Measurements from ENCODE around the gene PMCH.

GRCh38 chr12:102201436-102202061 is 3.9 kb upstream of the PMCH start:
- TF ChIP-seq USF2 (CRISPR knock-in tag; IDR thresholded peaks at IDR 0.05) (no peak), JUN (CRISPR knock-in tag; IDR thresholded peaks at IDR 0.05) (no peak), TCF7 (CRISPR knock-in tag; IDR thresholded peaks at IDR 0.05; ENCODE audit: low read depth) (no peak), SP1 (CRISPR knock-in tag; conservative IDR thresholded peaks at IDR 0.05) (no peak), NR1H2 (CRISPR knock-in tag; IDR thresholded peaks at IDR 0.05) (no peak)
- TF ChIP-seq, protein P1, sequence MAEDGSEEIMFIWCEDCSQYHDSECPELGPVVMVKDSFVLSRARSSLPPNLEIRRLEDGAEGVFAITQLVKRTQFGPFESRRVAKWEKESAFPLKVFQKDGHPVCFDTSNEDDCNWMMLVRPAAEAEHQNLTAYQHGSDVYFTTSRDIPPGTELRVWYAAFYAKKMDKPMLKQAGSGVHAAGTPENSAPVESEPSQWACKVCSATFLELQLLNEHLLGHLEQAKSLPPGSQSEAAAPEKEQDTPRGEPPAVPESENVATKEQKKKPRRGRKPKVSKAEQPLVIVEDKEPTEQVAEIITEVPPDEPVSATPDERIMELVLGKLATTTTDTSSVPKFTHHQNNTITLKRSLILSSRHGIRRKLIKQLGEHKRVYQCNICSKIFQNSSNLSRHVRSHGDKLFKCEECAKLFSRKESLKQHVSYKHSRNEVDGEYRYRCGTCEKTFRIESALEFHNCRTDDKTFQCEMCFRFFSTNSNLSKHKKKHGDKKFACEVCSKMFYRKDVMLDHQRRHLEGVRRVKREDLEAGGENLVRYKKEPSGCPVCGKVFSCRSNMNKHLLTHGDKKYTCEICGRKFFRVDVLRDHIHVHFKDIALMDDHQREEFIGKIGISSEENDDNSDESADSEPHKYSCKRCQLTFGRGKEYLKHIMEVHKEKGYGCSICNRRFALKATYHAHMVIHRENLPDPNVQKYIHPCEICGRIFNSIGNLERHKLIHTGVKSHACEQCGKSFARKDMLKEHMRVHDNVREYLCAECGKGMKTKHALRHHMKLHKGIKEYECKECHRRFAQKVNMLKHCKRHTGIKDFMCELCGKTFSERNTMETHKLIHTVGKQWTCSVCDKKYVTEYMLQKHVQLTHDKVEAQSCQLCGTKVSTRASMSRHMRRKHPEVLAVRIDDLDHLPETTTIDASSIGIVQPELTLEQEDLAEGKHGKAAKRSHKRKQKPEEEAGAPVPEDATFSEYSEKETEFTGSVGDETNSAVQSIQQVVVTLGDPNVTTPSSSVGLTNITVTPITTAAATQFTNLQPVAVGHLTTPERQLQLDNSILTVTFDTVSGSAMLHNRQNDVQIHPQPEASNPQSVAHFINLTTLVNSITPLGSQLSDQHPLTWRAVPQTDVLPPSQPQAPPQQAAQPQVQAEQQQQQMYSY (CRISPR knock-in tag; IDR thresholded peaks at IDR 0.05) = no peak
